RWPE2 (cell line): ENCODE measurements around the gene UGT1A3.

Source experiments
- ATAC-seq: fragments of 200-7000 bp; cut with Tn5 transposase; 3 replicates; pipeline ENCODE4 v1.9.1; 2021; ENCODE audit warnings: low read depth
- DNase-seq: peaks from one replicate; pipeline ENCODE4 v3.0.0-alpha.2; 2020; ENCODE audit warnings: low spot score
- H3K27ac ChIP-seq: fragments of 450-650 bp; 2 replicates; pipeline ENCODE4 v1.5.1; 2017; ENCODE audit warnings: mild to moderate bottlenecking; ENCODE audit not compliant: poor library complexity, severe bottlenecking
- H3K27me3 ChIP-seq: fragments of 250-450 bp; sonication (Bioruptor Pico); 2 replicates; pipeline ENCODE4 v1.5.1; 2021; ENCODE audit warnings: mild to moderate bottlenecking, moderate library complexity; ENCODE audit not compliant: insufficient read depth, poor library complexity, severe bottlenecking
- H3K36me3 ChIP-seq: fragments of 250-450 bp; sonication (Bioruptor Pico); 2 replicates; pipeline ENCODE4 v1.5.1; 2020; ENCODE audit warnings: low read depth, mild to moderate bottlenecking, moderate library complexity
- H3K4me1 ChIP-seq: fragments of 250-450 bp; sonication (Bioruptor Pico); 2 replicates; pipeline ENCODE4 v1.5.1; 2021; ENCODE audit warnings: mild to moderate bottlenecking, moderate library complexity; ENCODE audit not compliant: insufficient read depth, poor library complexity, severe bottlenecking
- H3K4me3 ChIP-seq: fragments of 250-450 bp; sonication (Bioruptor Pico); 2 replicates; pipeline ENCODE4 v1.5.1; 2021; ENCODE audit warnings: mild to moderate bottlenecking, moderate library complexity; ENCODE audit not compliant: severe bottlenecking
- H3K9me3 ChIP-seq: fragments of 250-450 bp; sonication (Bioruptor Pico); 2 replicates; pipeline ENCODE4 v1.5.1; 2021; ENCODE audit warnings: mild to moderate bottlenecking, moderate library complexity; ENCODE audit not compliant: severe bottlenecking
- CTCF ChIP-seq: fragments of 450-650 bp; IDR thresholded peaks from one replicate; pipeline ENCODE4 v1.5.1; 2017; ENCODE audit warnings: mild to moderate bottlenecking, moderate library complexity; ENCODE audit not compliant: poor library complexity, severe bottlenecking

UGT1A3 gene

GRCh38 chr2:233821709-233822100 is 92.9 kb downstream of the UGT1A3 start:
- DNase-seq (peak; percentile 13), ATAC-seq (no peak)
- H3K36me3 ChIP-seq: no peaks in the 10 kb centered on the region
- no peaks in the 10 kb centered on the region for H3K27me3 ChIP-seq
- H3K9me3 ChIP-seq: no peaks in the 10 kb centered on the region
- no peaks in the 10 kb centered on the region for H3K4me1 ChIP-seq
- TF ChIP-seq CTCF: no peak
- no peak overlapping the region for H3K27ac ChIP-seq
- H3K4me3 ChIP-seq: no peak overlapping the region

DNA sequence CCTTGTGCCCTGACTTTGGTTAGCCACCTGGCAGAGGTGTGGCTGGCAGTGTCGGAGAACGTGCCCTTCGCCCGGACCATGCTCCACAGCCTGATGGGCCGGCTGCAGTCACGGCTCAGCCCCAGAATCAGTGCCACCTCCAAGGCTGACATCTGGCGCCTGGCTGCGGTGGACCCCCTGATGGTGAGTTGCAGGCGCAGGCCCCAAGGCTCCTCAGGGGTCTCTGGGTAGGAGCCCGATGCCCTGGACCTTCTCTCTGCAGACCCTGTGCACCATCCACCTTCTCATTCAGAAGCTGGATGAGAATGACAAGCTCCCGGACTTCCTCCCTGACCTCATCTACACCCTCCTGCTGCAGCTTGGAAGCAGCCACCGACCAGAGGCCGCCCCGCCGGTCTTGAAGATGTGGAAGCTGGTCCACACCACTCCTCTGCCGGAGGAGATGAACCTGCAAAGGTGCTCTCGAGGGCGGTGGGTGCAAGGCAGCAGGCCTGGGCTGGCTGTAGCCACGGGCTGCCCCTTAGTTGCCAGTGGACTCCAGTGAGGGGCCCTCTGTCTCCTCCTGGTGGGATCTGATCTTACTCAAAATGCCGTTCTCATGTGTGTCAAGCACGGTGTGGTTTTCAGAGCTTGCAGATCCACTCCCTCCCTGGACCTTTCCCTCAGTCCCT is 93.4 kb downstream of the UGT1A3 start:
- TF ChIP-seq CTCF: no peak
- DNase-seq: peak; percentile 47
- Histone ChIP-seq H3K27me3 (no peaks in the 10 kb centered on the region), H3K4me1 (no peaks in the 10 kb centered on the region), H3K36me3 (no peaks in the 10 kb centered on the region), H3K9me3 (no peaks in the 10 kb centered on the region), H3K27ac (no peak overlapping the region), H3K4me3 (no peak overlapping the region)
- no peak for ATAC-seq
